MM.1S (cell line): ENCODE data around the gene THTPA.

Experiments
- DNase-seq: peaks from one replicate; pipeline ENCODE4 v3.0.0-alpha.2; 2015
- H2AFZ ChIP-seq: fragments of 300-600 bp; sonication (generic); 2 replicates; pipeline ENCODE4 v1.6.0; 2016; ENCODE audit warnings: antibody characterized with exemption, low read length
- H3F3A ChIP-seq: fragments of 300-600 bp; sonication (generic); 2 replicates; pipeline ENCODE4 v1.6.1; 2016; ENCODE audit warnings: mild to moderate bottlenecking, antibody characterized with exemption, low read length, moderate library complexity, mixed read lengths; ENCODE audit not compliant: insufficient read depth
- H3K27ac ChIP-seq: fragments of 300-600 bp; sonication (generic); 2 replicates; pipeline ENCODE4 v1.5.1; 2016; ENCODE audit warnings: mild to moderate bottlenecking, low read length
- H3K27me3 ChIP-seq: fragments of 300-600 bp; sonication (generic); replicated peaks from 2 replicates; pipeline ENCODE4 v1.6.0; 2016; ENCODE audit warnings: low read length; ENCODE audit not compliant: insufficient read depth
- H3K36me3 ChIP-seq: fragments of 300-600 bp; sonication (generic); replicated peaks from 2 replicates; pipeline ENCODE4 v1.6.1; 2016; ENCODE audit warnings: mild to moderate bottlenecking, low read length, mixed read lengths; ENCODE audit not compliant: insufficient read depth
- H3K4me1 ChIP-seq: fragments of 300-600 bp; sonication (generic); 2 replicates; pipeline ENCODE4 v1.6.1; 2016; ENCODE audit warnings: low read length, mixed read lengths
- H3K4me2 ChIP-seq: fragments of 300-600 bp; sonication (generic); 2 replicates; pipeline ENCODE4 v1.6.0; 2016; ENCODE audit warnings: low read depth, low read length
- H3K4me3 ChIP-seq: fragments of 300-600 bp; sonication (generic); 2 replicates; pipeline ENCODE4 v1.5.1; 2016; ENCODE audit warnings: low read length, mixed read lengths
- H3K79me2 ChIP-seq: fragments of 300-600 bp; sonication (generic); 2 replicates; pipeline ENCODE4 v1.6.1; 2016; ENCODE audit warnings: mixed run types, low read length, mixed read lengths
- H3K9ac ChIP-seq: fragments of 300-600 bp; sonication (generic); 2 replicates; pipeline ENCODE4 v1.6.1; 2016; ENCODE audit warnings: low read length, mixed read lengths
- H3K9me2 ChIP-seq: fragments of 300-600 bp; sonication (generic); replicated peaks from 2 replicates; pipeline ENCODE4 v1.6.1; 2016; ENCODE audit warnings: mild to moderate bottlenecking, low read length, mixed read lengths; ENCODE audit not compliant: insufficient read depth
- H3K9me3 ChIP-seq: fragments of 300-600 bp; sonication (generic); replicated peaks from 2 replicates; pipeline ENCODE4 v1.6.1; 2016; ENCODE audit warnings: mild to moderate bottlenecking, low read length, mixed read lengths; ENCODE audit not compliant: insufficient read depth
- H4K20me1 ChIP-seq: fragments of 300-600 bp; sonication (generic); 2 replicates; pipeline ENCODE4 v1.6.1; 2016; ENCODE audit warnings: mild to moderate bottlenecking, low read length, moderate library complexity, mixed read lengths; ENCODE audit not compliant: insufficient read depth
- CTCF ChIP-seq: fragments of 300-600 bp; sonication (generic); IDR thresholded peaks from 2 replicates; pipeline ENCODE4 v1.5.1; 2016; ENCODE audit warnings: antibody characterized with exemption, low read length, mixed read lengths
- EZH2 ChIP-seq: fragments of 300-600 bp; sonication (generic); optimal IDR thresholded peaks from 2 replicates; pipeline ENCODE3; 2017; ENCODE audit warnings: low read depth, mild to moderate bottlenecking, antibody characterized with exemption, low read length, mixed read lengths
- EZH2phosphoT487 ChIP-seq: fragments of 300-600 bp; sonication (generic); IDR thresholded peaks from 2 replicates; pipeline ENCODE4 v1.6.1; 2018; ENCODE audit warnings: antibody characterized with exemption, low read length

The THTPA gene

DNA sequence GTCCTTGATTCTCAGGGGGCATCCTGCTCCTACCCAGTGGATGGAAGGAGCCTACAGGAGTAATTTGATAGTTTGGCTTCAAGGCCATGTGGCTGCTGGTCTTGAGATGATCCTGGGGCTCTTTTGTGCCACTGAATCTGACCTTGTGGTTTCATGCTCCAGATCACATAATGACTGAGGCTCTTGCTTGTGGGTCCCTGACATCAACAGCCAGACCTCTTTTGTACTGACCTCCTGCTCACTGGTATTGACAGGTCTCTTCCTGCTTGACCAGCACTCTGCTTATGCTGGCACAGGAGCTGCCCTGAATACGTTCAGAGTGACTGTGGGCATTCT is 45.7 kb downstream of the THTPA start:
- no peaks in the 10 kb centered on the region for H3K4me1 ChIP-seq
- no peaks in the 10 kb centered on the region for H3K9me2 ChIP-seq
- H3K9ac ChIP-seq = no peak overlapping the region
- DNase-seq = no peak
- H3K36me3 ChIP-seq = no peaks in the 10 kb centered on the region
- H3K9me3 ChIP-seq = no peaks in the 10 kb centered on the region
- TF ChIP-seq EZH2 (no peak), EZH2phosphoT487 (no peak), CTCF (no peak)
- no peaks in the 10 kb centered on the region for H3F3A ChIP-seq
- no peak overlapping the region for H3K4me3 ChIP-seq
- no peak overlapping the region for H3K27ac ChIP-seq
- H3K27me3 ChIP-seq = no peaks in the 10 kb centered on the region
- no peak overlapping the region for H2AFZ ChIP-seq
- H3K4me2 ChIP-seq = no peak overlapping the region
- H3K79me2 ChIP-seq = no peaks in the 10 kb centered on the region
- no peaks in the 10 kb centered on the region for H4K20me1 ChIP-seq

- TF ChIP-seq EZH2 = no peak
- H3K27me3 ChIP-seq = no peaks in the 10 kb centered on the region
- H3K9me2 ChIP-seq = no peaks in the 10 kb centered on the region
- no peak overlapping the region for H3K9ac ChIP-seq
- H2AFZ ChIP-seq = no peak overlapping the region
- no peak overlapping the region for H3K4me2 ChIP-seq
- no peak overlapping the region for H3K27ac ChIP-seq
- H3K79me2 ChIP-seq = no peaks in the 10 kb centered on the region
- no peaks in the 10 kb centered on the region for H3K4me1 ChIP-seq
- H4K20me1 ChIP-seq = no peaks in the 10 kb centered on the region
- H3K9me3 ChIP-seq = no peaks in the 10 kb centered on the region
- DNase-seq = no peak
- no peaks in the 10 kb centered on the region for H3K36me3 ChIP-seq
- no peaks in the 10 kb centered on the region for H3F3A ChIP-seq
- no peak overlapping the region for H3K4me3 ChIP-seq
Measured at GRCh38 chr14:23602181-23603095, 46.4 kb downstream of the THTPA start.

DNA sequence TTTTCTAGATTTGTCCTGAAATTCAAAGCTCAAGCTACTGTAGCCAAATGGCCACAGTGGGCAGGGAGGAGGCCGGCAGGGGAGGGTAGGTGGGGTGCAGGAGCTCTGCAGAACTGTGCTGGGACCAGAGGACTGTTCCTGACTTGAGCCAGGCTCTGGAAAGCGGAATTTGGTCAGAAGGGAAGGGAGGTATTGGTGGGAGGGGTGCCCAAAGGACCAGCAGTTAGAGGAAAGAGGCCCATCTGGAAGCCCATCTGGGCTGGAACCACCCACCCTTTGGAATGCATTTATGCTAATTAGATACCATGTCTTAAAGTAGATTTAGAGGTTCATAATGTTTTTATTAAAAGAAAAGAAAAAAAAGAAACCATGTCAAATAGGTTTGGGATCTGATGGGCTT is 47.0 kb downstream of the THTPA start:
- no peaks in the 10 kb centered on the region for H3K27me3 ChIP-seq
- H3F3A ChIP-seq = no peaks in the 10 kb centered on the region
- H3K36me3 ChIP-seq = no peaks in the 10 kb centered on the region
- H3K27ac ChIP-seq = no peak overlapping the region
- H3K4me2 ChIP-seq = no peak overlapping the region
- no peaks in the 10 kb centered on the region for H3K9me3 ChIP-seq
- H3K79me2 ChIP-seq = no peaks in the 10 kb centered on the region
- H3K9ac ChIP-seq = no peak overlapping the region
- H4K20me1 ChIP-seq = no peaks in the 10 kb centered on the region
- TF ChIP-seq CTCF = no peak
- TF ChIP-seq EZH2phosphoT487 = no peak
- no peak for TF ChIP-seq EZH2
- no peak for DNase-seq
- H3K4me1 ChIP-seq = no peaks in the 10 kb centered on the region
- no peaks in the 10 kb centered on the region for H3K9me2 ChIP-seq
- no peak overlapping the region for H3K4me3 ChIP-seq
- no peak overlapping the region for H2AFZ ChIP-seq

DNA sequence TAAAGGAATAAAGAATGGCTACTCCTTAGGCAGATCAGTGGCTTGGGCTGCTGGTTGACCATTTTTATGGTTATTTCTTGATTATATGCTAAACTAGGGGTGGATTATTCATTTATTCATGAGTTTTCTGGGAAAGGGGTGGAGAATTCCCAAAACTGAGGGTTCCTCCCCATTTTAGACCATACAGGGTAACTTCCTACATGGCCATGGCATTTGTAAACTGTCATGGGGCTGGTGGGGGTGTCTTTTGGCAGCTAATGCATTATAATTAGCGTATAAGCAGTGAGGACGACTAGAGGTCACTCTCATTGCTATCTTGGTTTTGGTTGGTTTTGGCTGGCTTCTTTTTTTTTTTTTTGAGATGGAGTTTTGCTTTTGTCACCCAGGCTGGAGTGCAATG is 48.1 kb downstream of the THTPA start:
- H3K9me3 ChIP-seq = no peaks in the 10 kb centered on the region
- no peaks in the 10 kb centered on the region for H3K79me2 ChIP-seq
- H3K4me1 ChIP-seq = no peaks in the 10 kb centered on the region
- no peak overlapping the region for H2AFZ ChIP-seq
- H3K36me3 ChIP-seq = no peaks in the 10 kb centered on the region
- no peak for DNase-seq
- H3K27ac ChIP-seq = no peak overlapping the region
- no peaks in the 10 kb centered on the region for H3K27me3 ChIP-seq
- H3K4me3 ChIP-seq = no peak overlapping the region
- no peak overlapping the region for H3K4me2 ChIP-seq
- H4K20me1 ChIP-seq = no peaks in the 10 kb centered on the region
- no peaks in the 10 kb centered on the region for H3F3A ChIP-seq
- TF ChIP-seq CTCF = no peak
- no peak for TF ChIP-seq EZH2phosphoT487
- no peak for TF ChIP-seq EZH2
- no peak overlapping the region for H3K9ac ChIP-seq
- H3K9me2 ChIP-seq = no peaks in the 10 kb centered on the region
